ENCODE data around the gene MS4A14. TPM values are rescaled to one million over a fixed set of nuclear protein-coding genes. Genes with fewer than 3 reads are reported as not detected.

Gene MS4A14
- total and polyA plus RNA-seq, 3 donors from 2014 or later = 32.7 to 154 (median 127) TPM

DNA sequence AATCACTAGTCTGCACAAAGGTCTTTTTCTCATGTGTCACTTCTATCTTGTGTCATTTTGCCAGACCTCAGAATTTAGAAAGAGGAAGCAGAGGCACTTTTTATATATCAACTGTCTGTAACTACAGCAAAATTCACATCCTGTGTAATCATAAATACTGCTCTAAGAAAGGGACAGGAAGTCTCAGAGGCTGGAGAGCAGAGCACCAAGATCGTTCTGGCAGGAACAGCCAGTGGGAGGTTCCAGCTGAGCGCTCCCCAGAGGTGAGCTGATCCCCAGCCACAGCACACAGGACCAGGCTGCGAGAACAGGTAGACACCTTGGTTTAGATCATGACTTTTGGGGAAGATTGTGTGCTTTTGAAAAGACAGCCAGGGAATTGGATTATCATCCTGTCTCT, 17.9 kb upstream of the MS4A14 start, which contains the start of gene MS4A7:
Gene MS4A7 (plus strand): TSS at position 179 of the 400 bp plus-strand sequence. CDS start 4,610 bp downstream, outside the sequence.
- WGBS, 2 donors = 49 to 51% methylated on average over 3 of the region's 3 CpGs
- no peaks in the 10 kb centered on the region for H3K4me1 ChIP-seq
- TF ChIP-seq, protein P1, sequence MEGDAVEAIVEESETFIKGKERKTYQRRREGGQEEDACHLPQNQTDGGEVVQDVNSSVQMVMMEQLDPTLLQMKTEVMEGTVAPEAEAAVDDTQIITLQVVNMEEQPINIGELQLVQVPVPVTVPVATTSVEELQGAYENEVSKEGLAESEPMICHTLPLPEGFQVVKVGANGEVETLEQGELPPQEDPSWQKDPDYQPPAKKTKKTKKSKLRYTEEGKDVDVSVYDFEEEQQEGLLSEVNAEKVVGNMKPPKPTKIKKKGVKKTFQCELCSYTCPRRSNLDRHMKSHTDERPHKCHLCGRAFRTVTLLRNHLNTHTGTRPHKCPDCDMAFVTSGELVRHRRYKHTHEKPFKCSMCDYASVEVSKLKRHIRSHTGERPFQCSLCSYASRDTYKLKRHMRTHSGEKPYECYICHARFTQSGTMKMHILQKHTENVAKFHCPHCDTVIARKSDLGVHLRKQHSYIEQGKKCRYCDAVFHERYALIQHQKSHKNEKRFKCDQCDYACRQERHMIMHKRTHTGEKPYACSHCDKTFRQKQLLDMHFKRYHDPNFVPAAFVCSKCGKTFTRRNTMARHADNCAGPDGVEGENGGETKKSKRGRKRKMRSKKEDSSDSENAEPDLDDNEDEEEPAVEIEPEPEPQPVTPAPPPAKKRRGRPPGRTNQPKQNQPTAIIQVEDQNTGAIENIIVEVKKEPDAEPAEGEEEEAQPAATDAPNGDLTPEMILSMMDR (IDR thresholded peaks at IDR 0.05) = no peak
- no peak for TF ChIP-seq POLR2A (IDR thresholded peaks at IDR 0.05)
- intact Hi-C loops (cut with DNase I; ENCODE audit: low total_unique reads) = no loop called here
- H3K4me3 ChIP-seq = no peak within 1 kb of the TSS
- no peaks in the 10 kb centered on the region for H3K36me3 ChIP-seq (ENCODE audit: low read depth, missing control alignments)
- H3K27ac ChIP-seq = peak within 1 kb of the TSS in 1 of 2 donors; percentile 44
- H3K27me3 ChIP-seq = no peaks in the 10 kb centered on the region
- DNase-seq = peak; percentile 24
- H3K9me3 ChIP-seq = no peaks in the 10 kb centered on the region

DNA sequence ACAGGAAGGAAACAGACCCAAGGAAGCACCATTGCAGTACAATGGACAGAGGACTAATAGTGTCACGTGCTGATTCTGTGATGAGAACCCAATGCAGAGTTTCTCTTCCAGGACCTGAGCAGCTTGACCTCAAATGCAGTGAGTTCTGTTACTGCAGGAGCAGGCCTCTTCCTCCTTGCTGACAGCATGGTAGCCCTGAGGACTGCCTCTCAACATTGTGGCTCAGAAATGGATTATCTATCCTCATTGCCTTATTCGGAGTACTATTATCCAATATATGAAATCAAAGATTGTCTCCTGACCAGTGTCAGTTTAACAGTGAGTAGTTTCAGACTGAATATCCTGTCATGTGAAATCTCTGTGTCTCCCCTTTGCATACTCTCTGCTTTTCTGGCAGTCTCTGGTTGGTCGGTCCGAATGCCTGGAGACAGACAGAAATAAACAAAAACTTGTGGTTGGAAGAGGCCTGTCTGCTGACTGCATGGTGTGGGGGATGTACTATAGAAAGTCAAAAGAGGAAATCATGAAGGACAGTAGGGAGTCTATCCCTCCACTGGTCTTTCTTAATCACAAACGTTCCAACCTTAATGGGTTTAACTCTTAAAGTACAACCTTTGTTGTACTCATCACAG, 6.9 kb upstream of the MS4A14 start:
- Histone ChIP-seq H3K36me3 (ENCODE audit: low read depth, missing control alignments) (no peaks in the 10 kb centered on the region), H3K9me3 (no peaks in the 10 kb centered on the region), H3K4me1 (no peaks in the 10 kb centered on the region), H3K27ac (no peak overlapping the region), H3K27me3 (no peaks in the 10 kb centered on the region), H3K4me3 (no peak overlapping the region)
- 49 to 64% methylated on average over 5 of the region's 5 CpGs for WGBS, 2 donors
- DNase-seq = no peak
- no peak for TF ChIP-seq POLR2A (IDR thresholded peaks at IDR 0.05)
- TF ChIP-seq, protein P1 (IDR thresholded peaks at IDR 0.05) = no peak
- intact Hi-C loops (cut with DNase I; ENCODE audit: low total_unique reads) = no loop called here

DNA sequence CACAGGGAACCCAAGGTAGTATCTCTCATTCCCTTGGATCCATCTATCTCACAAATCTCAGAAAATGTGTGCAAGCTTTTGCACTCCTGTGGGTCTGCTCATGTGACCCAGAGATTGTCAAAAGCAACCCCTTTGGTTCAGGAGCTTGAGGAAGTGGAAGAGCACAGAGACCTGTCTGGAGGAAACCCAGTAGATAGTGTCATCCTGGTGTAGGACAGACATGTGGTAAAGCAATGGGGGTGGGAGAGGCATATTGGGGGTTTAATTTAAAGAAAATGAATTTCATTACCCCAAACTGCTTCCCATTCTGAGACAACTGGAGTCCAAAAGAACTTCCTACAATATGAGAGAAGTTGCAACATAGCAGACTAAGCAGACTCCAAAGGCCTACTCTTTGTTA, 5.8 kb upstream of the MS4A14 start:
- no peak for DNase-seq
- Histone ChIP-seq H3K36me3 (ENCODE audit: low read depth, missing control alignments) (no peaks in the 10 kb centered on the region), H3K27me3 (no peaks in the 10 kb centered on the region), H3K4me1 (no peaks in the 10 kb centered on the region), H3K9me3 (no peaks in the 10 kb centered on the region), H3K27ac (no peak overlapping the region), H3K4me3 (no peak overlapping the region)
- intact Hi-C loops (cut with DNase I; ENCODE audit: low total_unique reads) = no loop called here
- TF ChIP-seq, protein P1 (IDR thresholded peaks at IDR 0.05) = no peak
- TF ChIP-seq POLR2A (IDR thresholded peaks at IDR 0.05) = no peak

GRCh38 chr11:60392361-60392760, 3.9 kb upstream of the MS4A14 start:
- intact Hi-C loops (cut with DNase I; ENCODE audit: low total_unique reads) = no loop called here
- Histone ChIP-seq H3K4me1 (no peaks in the 10 kb centered on the region), H3K9me3 (no peaks in the 10 kb centered on the region), H3K27me3 (no peaks in the 10 kb centered on the region), H3K36me3 (ENCODE audit: low read depth, missing control alignments) (no peaks in the 10 kb centered on the region), H3K4me3 (no peak overlapping the region), H3K27ac (no peak overlapping the region)
- no peak for DNase-seq
- TF ChIP-seq, protein P1 (IDR thresholded peaks at IDR 0.05) = no peak
- 85% methylated on average over 2 of the region's 2 CpGs for WGBS, 2 donors

GRCh38 chr11:60393016-60393415, 3.2 kb upstream of the MS4A14 start:
- TF ChIP-seq, protein P1 (IDR thresholded peaks at IDR 0.05) = no peak
- no peak for TF ChIP-seq POLR2A (IDR thresholded peaks at IDR 0.05)
- Histone ChIP-seq H3K27me3 (no peaks in the 10 kb centered on the region), H3K4me1 (no peaks in the 10 kb centered on the region), H3K4me3 (no peak overlapping the region), H3K27ac (no peak overlapping the region), H3K9me3 (no peaks in the 10 kb centered on the region), H3K36me3 (ENCODE audit: low read depth, missing control alignments) (no peaks in the 10 kb centered on the region)
- intact Hi-C loops (cut with DNase I; ENCODE audit: low total_unique reads) = no loop called here
- no peak for DNase-seq
- 82 to 83% methylated on average over 5 of the region's 5 CpGs for WGBS, 2 donors

All from testis (tissue), 3 donors.